Progenitor cell of endocrine pancreas (in vitro differentiated cells): ENCODE results near the gene SLC2A6. TPM values are rescaled to one million over a fixed set of nuclear protein-coding genes. Genes with fewer than 3 reads are reported as not detected.

Experiments
- DNase-seq: peaks from one replicate; pipeline ENCODE4 v3.0.0; 2021; ENCODE audit warnings: low spot score; ENCODE audit not compliant: unreplicated experiment
- H3K27ac Mint-ChIP-seq: 2 replicates; pipeline ENCODE4 v1.8.0; 2021; ENCODE audit warnings: mild to moderate bottlenecking, moderate library complexity, mixed read lengths
- H3K27me3 Mint-ChIP-seq: 2 replicates; pipeline ENCODE4 v1.8.0; 2021; ENCODE audit warnings: mixed read lengths
- H3K36me3 Mint-ChIP-seq: 2 replicates; pipeline ENCODE4 v1.8.0; 2022; ENCODE audit warnings: mixed read lengths; ENCODE audit not compliant: insufficient read depth
- H3K4me1 Mint-ChIP-seq: 2 replicates; pipeline ENCODE4 v1.8.0; 2021; ENCODE audit warnings: low read depth, mixed read lengths
- H3K4me3 Mint-ChIP-seq: 2 replicates; pipeline ENCODE4 v1.8.0; 2021; ENCODE audit warnings: low read depth, mild to moderate bottlenecking, moderate library complexity, mixed read lengths
- H3K9me3 Mint-ChIP-seq: 2 replicates; pipeline ENCODE4 v1.8.0; 2021; ENCODE audit warnings: low read depth, mixed read lengths
- CTCF ChIP-seq: fragments of 200-600 bp; sonication (generic); IDR thresholded peaks from one replicate; pipeline ENCODE4 v1.5.0; 2021; ENCODE audit warnings: antibody characterized with exemption, mild to moderate bottlenecking; ENCODE audit not compliant: unreplicated experiment
- total RNA-seq: library from RNA; stranded (reverse); gene quantifications from 2 replicates; pipeline ENCODE4 v1.2.1, GENCODE V29; 2021

Gene SLC2A6
- total RNA-seq, 1 donor from 2014 or later, result 4.7 TPM

- no peak for TF ChIP-seq CTCF
- no peaks in the 10 kb centered on the region for H3K36me3 Mint-ChIP-seq
- H3K4me1 Mint-ChIP-seq, result no peaks in the 10 kb centered on the region
- H3K27ac Mint-ChIP-seq, result no peak overlapping the region
- no peak for DNase-seq
- no peaks in the 10 kb centered on the region for H3K9me3 Mint-ChIP-seq
- H3K27me3 Mint-ChIP-seq, result peaks cover 2% of the 10 kb centered on the region
- H3K4me3 Mint-ChIP-seq, result no peak overlapping the region
Observed at GRCh38 chr9:133472753-133473378, 6.0 kb downstream of the SLC2A6 start.

- no peaks in the 10 kb centered on the region for H3K9me3 Mint-ChIP-seq
- no peak for TF ChIP-seq CTCF
- no peaks in the 10 kb centered on the region for H3K4me1 Mint-ChIP-seq
- no peak for DNase-seq
- no peaks in the 10 kb centered on the region for H3K27me3 Mint-ChIP-seq
- H3K36me3 Mint-ChIP-seq, result no peaks in the 10 kb centered on the region
- no peak overlapping the region for H3K27ac Mint-ChIP-seq
- no peak overlapping the region for H3K4me3 Mint-ChIP-seq
Observed at GRCh38 chr9:133472277-133472645, 6.6 kb downstream of the SLC2A6 start.

- H3K9me3 Mint-ChIP-seq, result no peaks in the 10 kb centered on the region
- H3K27ac Mint-ChIP-seq, result no peak overlapping the region
- H3K36me3 Mint-ChIP-seq, result no peaks in the 10 kb centered on the region
- H3K27me3 Mint-ChIP-seq, result no peaks in the 10 kb centered on the region
- no peak overlapping the region for H3K4me3 Mint-ChIP-seq
- TF ChIP-seq CTCF, result no peak
- no peaks in the 10 kb centered on the region for H3K4me1 Mint-ChIP-seq
- DNase-seq, result no peak
Observed at GRCh38 chr9:133471551-133472276, 7.2 kb downstream of the SLC2A6 start.

- no peaks in the 10 kb centered on the region for H3K27me3 Mint-ChIP-seq
- no peak overlapping the region for H3K4me3 Mint-ChIP-seq
- H3K4me1 Mint-ChIP-seq, result no peaks in the 10 kb centered on the region
- no peaks in the 10 kb centered on the region for H3K9me3 Mint-ChIP-seq
- TF ChIP-seq CTCF, result no peak
- H3K27ac Mint-ChIP-seq, result no peak overlapping the region
- no peak for DNase-seq
- no peaks in the 10 kb centered on the region for H3K36me3 Mint-ChIP-seq
Observed at GRCh38 chr9:133470988-133471387, 7.9 kb downstream of the SLC2A6 start.

- TF ChIP-seq CTCF, result no peak
- Mint-ChIP-seq H3K36me3 (no peaks in the 10 kb centered on the region), H3K4me1 (no peaks in the 10 kb centered on the region), H3K27me3 (no peaks in the 10 kb centered on the region), H3K4me3 (no peak overlapping the region), H3K9me3 (no peaks in the 10 kb centered on the region), H3K27ac (no peak overlapping the region)
- no peak for DNase-seq
Observed at GRCh38 chr9:133470427-133470924, 8.4 kb downstream of the SLC2A6 start.
